Liver (tissue), 3 donors: ENCODE results near the gene MT1A.

Experiments used
- EGR1 ChIP-seq, 2 donors: IDR thresholded peaks; 2 replicates each; pipeline ENCODE4 v1.6.1; 2016 to 2018; ENCODE audit warnings: antibody characterized with exemption in 2 of 2, low read depth in 2 of 2
- FOXA1 ChIP-seq: IDR thresholded peaks from 2 replicates; pipeline ENCODE4 v1.6.1; 2016; ENCODE audit warnings: antibody characterized with exemption
- GABPA ChIP-seq, 2 donors: IDR thresholded peaks in 1 of 2; conservative IDR thresholded peaks in 1 of 2; 2 replicates each; pipeline ENCODE4 v1.6.1; 2016; ENCODE audit warnings: antibody characterized with exemption in 2 of 2, mild to moderate bottlenecking in 1 of 2, moderate library complexity in 1 of 2
- JUND ChIP-seq, 2 donors: IDR thresholded peaks; 2 replicates each; pipeline ENCODE4 v1.6.1; 2016; ENCODE audit warnings: antibody characterized with exemption in 2 of 2
- NR2F2 ChIP-seq: IDR thresholded peaks from 2 replicates; pipeline ENCODE4 v1.6.1; 2016; ENCODE audit warnings: antibody characterized with exemption
- RAD21 ChIP-seq, 2 donors: IDR thresholded peaks; 2 replicates each; pipeline ENCODE4 v1.6.1; 2016; ENCODE audit warnings: antibody characterized with exemption in 2 of 2, mild to moderate bottlenecking in 2 of 2
- SP1 ChIP-seq: IDR thresholded peaks from 2 replicates; pipeline ENCODE4 v1.6.1; 2018; ENCODE audit warnings: antibody characterized with exemption, mild to moderate bottlenecking
- TAF1 ChIP-seq: conservative IDR thresholded peaks from 2 replicates; pipeline ENCODE4 v1.6.1; 2016; ENCODE audit warnings: antibody characterized with exemption, mild to moderate bottlenecking
- YY1 ChIP-seq: IDR thresholded peaks from 2 replicates; pipeline ENCODE4 v1.6.1; 2016; ENCODE audit warnings: antibody characterized with exemption, mild to moderate bottlenecking
- TF ChIP-seq, protein P1 (sequence below): fragments of 150-350 bp; IDR thresholded peaks from 2 replicates; pipeline ENCODE4 v1.5.1; 2017; ENCODE audit warnings: improper control_type of control experiment, low read depth, low read length; ENCODE audit not compliant: missing input control
- TF ChIP-seq, protein P2 (sequence below): IDR thresholded peaks from 2 replicates; pipeline ENCODE4 v1.6.1; 2016; ENCODE audit warnings: antibody characterized with exemption
- TF ChIP-seq, protein P3 (sequence below): IDR thresholded peaks from 2 replicates; pipeline ENCODE4 v1.6.1; 2016; ENCODE audit warnings: antibody characterized with exemption, mild to moderate bottlenecking
- TF ChIP-seq, protein P4 (sequence below): IDR thresholded peaks from 2 replicates; pipeline ENCODE4 v1.6.1; 2016; ENCODE audit warnings: antibody characterized with exemption
- TF ChIP-seq, protein P5 (sequence below): IDR thresholded peaks from 2 replicates; pipeline ENCODE4 v1.6.1; 2016; ENCODE audit warnings: antibody characterized with exemption
- donor health status: healthy.
- donor health status: healthy.

DNA sequence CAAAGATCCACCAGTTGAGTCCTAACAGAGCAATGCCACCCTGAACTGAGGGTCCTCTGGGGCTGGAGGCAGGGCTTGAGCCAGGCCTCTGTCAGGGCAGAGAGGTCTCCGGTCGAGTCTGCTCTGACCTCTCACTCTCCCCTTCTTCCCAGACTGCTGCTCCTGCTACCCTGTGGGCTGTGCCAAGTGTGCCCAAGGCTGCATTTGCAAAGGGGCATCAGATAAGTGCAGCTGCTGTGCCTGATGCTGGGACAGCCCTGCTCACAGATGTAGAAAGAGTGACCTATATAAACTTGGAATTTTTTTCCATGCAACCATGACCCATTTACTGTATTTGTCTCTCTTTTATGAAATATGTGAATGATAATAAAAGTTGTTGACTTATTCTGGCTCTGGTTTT lies 10.8 kb downstream of the MT1A start:
- TF ChIP-seq, protein P1, sequence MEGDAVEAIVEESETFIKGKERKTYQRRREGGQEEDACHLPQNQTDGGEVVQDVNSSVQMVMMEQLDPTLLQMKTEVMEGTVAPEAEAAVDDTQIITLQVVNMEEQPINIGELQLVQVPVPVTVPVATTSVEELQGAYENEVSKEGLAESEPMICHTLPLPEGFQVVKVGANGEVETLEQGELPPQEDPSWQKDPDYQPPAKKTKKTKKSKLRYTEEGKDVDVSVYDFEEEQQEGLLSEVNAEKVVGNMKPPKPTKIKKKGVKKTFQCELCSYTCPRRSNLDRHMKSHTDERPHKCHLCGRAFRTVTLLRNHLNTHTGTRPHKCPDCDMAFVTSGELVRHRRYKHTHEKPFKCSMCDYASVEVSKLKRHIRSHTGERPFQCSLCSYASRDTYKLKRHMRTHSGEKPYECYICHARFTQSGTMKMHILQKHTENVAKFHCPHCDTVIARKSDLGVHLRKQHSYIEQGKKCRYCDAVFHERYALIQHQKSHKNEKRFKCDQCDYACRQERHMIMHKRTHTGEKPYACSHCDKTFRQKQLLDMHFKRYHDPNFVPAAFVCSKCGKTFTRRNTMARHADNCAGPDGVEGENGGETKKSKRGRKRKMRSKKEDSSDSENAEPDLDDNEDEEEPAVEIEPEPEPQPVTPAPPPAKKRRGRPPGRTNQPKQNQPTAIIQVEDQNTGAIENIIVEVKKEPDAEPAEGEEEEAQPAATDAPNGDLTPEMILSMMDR: no peak
- TF ChIP-seq, protein P2, sequence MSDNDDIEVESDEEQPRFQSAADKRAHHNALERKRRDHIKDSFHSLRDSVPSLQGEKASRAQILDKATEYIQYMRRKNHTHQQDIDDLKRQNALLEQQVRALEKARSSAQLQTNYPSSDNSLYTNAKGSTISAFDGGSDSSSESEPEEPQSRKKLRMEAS: no peak
- TF ChIP-seq, protein P3, sequence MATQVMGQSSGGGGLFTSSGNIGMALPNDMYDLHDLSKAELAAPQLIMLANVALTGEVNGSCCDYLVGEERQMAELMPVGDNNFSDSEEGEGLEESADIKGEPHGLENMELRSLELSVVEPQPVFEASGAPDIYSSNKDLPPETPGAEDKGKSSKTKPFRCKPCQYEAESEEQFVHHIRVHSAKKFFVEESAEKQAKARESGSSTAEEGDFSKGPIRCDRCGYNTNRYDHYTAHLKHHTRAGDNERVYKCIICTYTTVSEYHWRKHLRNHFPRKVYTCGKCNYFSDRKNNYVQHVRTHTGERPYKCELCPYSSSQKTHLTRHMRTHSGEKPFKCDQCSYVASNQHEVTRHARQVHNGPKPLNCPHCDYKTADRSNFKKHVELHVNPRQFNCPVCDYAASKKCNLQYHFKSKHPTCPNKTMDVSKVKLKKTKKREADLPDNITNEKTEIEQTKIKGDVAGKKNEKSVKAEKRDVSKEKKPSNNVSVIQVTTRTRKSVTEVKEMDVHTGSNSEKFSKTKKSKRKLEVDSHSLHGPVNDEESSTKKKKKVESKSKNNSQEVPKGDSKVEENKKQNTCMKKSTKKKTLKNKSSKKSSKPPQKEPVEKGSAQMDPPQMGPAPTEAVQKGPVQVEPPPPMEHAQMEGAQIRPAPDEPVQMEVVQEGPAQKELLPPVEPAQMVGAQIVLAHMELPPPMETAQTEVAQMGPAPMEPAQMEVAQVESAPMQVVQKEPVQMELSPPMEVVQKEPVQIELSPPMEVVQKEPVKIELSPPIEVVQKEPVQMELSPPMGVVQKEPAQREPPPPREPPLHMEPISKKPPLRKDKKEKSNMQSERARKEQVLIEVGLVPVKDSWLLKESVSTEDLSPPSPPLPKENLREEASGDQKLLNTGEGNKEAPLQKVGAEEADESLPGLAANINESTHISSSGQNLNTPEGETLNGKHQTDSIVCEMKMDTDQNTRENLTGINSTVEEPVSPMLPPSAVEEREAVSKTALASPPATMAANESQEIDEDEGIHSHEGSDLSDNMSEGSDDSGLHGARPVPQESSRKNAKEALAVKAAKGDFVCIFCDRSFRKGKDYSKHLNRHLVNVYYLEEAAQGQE: no peak
- TF ChIP-seq NR2F2: no peak
- TF ChIP-seq JUND (IDR thresholded peaks at IDR 0.05): no peak
- TF ChIP-seq YY1: no peak
- no peak for TF ChIP-seq RAD21 (IDR thresholded peaks at IDR 0.05)
- no peak for TF ChIP-seq TAF1
- no peak for TF ChIP-seq SP1
- TF ChIP-seq GABPA (IDR thresholded peaks at IDR 0.05 in 1 of 2, conservative IDR thresholded peaks at IDR 0.05 in 1 of 2): no peak
- no peak for TF ChIP-seq EGR1 (IDR thresholded peaks at IDR 0.05; ENCODE audit: low read depth in 2 of 2)
- TF ChIP-seq FOXA1: no peak
- TF ChIP-seq, protein P4, sequence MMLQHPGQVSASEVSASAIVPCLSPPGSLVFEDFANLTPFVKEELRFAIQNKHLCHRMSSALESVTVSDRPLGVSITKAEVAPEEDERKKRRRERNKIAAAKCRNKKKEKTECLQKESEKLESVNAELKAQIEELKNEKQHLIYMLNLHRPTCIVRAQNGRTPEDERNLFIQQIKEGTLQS: no peak
- TF ChIP-seq, protein P5, sequence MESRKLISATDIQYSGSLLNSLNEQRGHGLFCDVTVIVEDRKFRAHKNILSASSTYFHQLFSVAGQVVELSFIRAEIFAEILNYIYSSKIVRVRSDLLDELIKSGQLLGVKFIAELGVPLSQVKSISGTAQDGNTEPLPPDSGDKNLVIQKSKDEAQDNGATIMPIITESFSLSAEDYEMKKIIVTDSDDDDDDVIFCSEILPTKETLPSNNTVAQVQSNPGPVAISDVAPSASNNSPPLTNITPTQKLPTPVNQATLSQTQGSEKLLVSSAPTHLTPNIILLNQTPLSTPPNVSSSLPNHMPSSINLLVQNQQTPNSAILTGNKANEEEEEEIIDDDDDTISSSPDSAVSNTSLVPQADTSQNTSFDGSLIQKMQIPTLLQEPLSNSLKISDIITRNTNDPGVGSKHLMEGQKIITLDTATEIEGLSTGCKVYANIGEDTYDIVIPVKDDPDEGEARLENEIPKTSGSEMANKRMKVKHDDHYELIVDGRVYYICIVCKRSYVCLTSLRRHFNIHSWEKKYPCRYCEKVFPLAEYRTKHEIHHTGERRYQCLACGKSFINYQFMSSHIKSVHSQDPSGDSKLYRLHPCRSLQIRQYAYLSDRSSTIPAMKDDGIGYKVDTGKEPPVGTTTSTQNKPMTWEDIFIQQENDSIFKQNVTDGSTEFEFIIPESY: no peak
